Activated CD4-positive, CD25-positive, alpha-beta regulatory T cell treated with anti-CD3 and anti-CD28 coated beads, Interleukin-2, amount 50 U/mL, for 72 hours (primary cell): ENCODE results near the gene MAGI2.
A peak's percentile ranks its signal among the peaks of the same experiment; 100 is the strongest.

Source experiments
- DNase-seq: peaks from one replicate; pipeline ENCODE4 v3.0.0; 2021

Gene MAGI2

DNA sequence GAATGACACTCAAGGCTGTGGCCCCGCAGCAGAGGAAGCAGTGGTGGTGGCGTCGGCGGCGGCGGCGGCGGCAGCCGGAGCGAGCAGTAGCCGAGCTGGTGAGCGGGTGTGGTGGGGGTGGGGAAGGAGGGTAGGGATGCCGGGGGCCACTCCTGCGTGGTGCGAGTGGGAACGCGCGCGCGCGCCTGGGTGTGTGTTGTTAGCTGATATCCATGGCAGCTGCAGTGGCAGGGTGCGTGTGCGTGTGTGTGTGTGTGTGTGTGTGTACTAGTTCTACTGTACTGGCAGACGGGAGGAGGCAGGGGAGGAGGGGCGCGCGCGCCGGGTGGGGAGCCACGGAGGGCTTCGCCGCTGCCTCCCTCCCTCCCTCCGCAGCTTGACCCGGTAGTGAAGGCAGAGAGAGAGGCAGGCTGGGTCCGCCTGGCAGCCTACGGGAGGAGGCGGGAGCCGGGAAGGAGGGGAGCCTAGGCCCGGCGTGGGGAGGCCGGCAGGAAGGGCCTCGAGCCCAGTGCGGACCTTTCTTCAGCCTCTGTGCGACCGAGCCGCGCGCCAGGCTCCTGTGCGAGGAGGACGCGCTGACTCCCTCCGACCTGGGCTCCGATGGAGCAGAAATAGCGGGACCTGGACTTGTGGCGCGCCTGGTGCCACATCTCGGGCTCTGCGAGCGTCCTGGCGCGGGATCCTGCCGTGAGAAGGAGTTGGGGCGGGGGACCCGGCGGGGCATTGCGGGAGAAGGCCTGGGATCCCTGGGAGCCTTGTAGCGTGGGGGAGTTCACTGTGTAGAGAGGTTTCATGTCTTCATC, at the start of gene MAGI2:
Gene MAGI2, minus strand, starts transcription at position 110 of the 803 bp plus-strand sequence. CDS start 347 bp downstream, outside the sequence.
- DNase-seq: peak; percentile 30

- DNase-seq: no peak
Observed at GRCh38 chr7:79502151-79502550, 48.7 kb upstream of the MAGI2 start.

GRCh38 chr7:79500759-79501158, 47.3 kb upstream of the MAGI2 start:
- DNase-seq: no peak

- DNase-seq: no peak
Observed at GRCh38 chr7:79497728-79498127, 44.3 kb upstream of the MAGI2 start.

- no peak for DNase-seq
Observed at GRCh38 chr7:79495544-79496272, 42.2 kb upstream of the MAGI2 start.

GRCh38 chr7:79494046-79494445, 40.6 kb upstream of the MAGI2 start:
- no peak for DNase-seq

GRCh38 chr7:79489371-79489770, 35.9 kb upstream of the MAGI2 start:
- no peak for DNase-seq

DNA sequence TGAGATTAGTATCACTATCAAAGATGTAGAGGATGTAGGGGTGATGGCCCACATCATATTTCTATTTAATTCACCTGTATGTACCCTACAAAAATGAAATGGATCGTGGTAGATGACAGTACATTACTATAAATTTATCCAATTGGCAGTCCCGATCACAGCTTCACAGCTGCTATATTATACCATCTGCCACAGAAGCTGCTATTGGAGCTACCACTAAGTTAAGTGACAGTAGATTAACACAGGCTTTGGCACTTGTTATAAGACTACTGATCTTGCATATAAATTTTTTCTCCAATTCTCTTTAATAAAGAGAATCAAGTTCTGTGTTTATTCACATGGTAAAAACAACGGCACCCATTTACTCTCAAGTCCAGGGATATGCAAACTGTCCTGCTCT, 24.9 kb upstream of the MAGI2 start:
- no peak for DNase-seq

- DNase-seq: no peak
Observed at GRCh38 chr7:79475455-79475854, 22.0 kb upstream of the MAGI2 start.

DNA sequence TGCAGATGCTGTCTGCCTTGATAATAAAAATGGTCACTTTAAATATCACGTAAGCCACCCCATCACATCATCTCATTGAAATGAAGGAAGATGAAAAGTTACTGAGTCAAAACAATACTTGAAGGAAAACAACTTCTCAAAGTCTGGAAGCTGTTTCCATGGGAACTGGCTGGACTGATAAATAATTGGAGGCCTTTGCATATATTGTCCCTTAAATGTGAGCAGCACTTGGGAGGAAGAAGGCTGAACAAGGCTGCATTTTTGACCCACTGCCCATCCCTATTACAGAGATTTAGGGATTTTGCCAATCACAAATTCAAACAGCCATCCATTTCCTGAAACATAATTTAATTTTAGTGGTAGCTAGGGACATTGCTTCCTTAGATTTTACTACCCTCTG, 18.2 kb upstream of the MAGI2 start:
- no peak for DNase-seq

DNA sequence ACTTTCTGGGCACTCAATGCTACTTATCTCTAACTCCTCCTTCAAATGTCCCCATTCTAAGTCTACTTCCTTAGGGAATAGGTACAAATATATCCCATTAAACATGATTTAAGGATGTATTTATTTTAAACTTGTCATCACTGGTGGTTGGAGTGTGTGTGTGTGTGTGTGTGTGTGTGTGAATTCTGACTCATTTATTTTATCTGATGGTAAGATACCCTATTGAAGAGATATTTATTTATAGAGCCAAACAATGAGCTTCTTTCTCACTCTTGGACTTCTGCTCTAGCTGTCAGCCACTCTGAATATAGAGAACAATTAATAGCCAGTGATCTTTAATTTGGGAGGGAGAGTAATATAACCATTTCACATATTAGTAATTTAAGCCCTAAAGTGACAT, 17.8 kb upstream of the MAGI2 start:
- no peak for DNase-seq

- no peak for DNase-seq
Observed at GRCh38 chr7:79465551-79465950, 12.1 kb upstream of the MAGI2 start.

DNA sequence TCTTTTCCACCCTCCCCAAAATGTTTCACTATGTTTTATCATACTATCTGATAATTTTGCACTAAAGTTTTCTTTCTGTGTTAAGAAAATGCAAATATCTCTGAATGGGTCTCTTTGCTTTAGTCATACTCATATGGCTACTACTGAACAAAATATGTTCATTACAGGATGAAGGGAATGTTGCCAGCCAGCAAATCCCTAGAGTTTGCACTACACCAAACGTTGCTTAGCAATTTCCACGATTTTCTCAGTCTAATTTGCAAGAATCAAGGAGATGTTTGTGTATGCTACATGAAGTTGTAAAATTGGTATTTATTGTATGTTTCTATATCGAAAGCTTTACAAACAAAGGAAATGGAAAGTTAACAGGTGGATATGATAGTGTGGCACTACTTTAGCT, 10.6 kb upstream of the MAGI2 start:
- no peak for DNase-seq

DNA sequence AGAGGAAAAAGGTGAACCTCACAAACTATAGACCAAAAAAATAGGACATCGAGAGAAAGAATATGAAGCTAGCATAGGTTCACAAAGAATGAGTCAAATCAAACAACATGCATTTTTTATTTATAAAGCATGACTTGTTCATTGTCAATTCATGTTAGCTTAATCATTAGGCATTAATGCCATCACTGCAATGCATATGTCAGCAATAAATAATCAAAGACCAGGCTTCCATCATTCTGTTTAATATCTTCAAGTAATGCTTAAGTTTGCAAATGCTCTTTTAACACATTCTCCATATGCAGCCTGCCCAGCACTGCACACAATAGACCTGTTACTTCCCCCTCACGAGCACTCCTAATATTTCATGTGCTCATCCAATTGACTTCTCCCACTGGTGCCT, 8.9 kb upstream of the MAGI2 start:
- no peak for DNase-seq

DNA sequence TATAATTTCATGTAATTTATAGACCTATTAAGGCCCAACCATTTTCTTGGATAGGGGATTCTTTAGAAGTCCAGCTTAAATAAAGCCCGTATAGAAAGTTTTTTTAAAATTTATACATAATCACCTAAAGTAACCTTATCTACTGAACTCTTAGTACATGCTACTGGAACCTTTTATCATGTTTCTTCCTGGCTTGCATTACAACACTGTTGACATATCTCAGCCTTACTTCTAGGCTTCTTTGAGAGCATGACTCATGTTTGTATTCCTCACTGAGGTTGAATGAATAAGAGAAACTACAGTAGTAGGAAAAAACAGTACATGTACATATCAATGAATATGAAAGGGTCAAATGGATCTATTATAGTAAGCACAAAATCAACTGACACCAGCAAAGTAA, 8.2 kb upstream of the MAGI2 start:
- no peak for DNase-seq

GRCh38 chr7:79459381-79459780, 5.9 kb upstream of the MAGI2 start:
- DNase-seq: no peak

DNA sequence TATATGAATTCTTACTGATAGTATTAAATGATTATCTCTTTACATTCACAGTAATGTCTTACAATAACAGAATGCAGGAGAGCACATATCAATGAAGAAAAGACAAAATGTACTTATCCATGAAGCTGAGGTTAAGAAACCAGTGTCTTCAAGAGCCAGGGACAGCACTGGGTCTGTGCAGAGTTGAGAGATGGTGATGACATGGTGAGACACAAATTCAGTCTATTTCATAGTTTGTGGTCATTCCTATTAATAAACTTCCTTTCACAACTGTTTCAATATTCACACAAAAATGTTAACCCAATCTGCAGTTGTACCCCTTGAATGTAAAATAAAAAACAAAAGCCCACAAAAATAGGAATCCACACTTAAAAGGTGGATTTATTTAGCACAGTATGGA, 5.3 kb upstream of the MAGI2 start:
- DNase-seq: no peak

DNA sequence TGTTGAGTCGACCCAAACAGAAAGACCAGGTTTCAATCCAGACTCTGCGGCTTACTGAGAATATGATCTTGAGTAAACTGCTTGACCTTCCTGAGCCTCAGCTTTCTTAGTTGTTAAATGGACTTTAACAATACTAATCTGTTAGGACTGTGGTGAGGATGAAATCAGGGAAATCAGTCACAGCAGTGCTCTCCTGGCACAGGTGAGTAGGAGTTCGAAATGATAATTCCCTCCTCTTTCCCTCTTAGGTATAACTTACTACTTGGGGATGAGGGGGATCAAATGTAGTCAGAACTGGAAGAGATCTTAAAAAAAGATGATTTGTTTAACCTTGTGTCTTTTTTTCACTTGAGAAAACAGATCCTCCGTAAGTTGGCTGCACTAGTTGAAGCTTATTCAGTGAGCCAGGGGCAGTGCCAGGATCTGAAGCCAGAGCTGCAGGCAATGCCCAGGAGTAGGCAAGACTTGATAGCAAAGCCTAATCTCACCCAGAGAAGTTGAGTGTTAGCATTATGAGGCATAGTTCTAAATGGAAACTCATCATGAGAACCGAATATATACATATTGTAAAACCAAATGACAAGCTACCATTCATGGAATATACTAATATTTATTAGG, 1.8 kb upstream of the MAGI2 start:
- DNase-seq: no peak

DNA sequence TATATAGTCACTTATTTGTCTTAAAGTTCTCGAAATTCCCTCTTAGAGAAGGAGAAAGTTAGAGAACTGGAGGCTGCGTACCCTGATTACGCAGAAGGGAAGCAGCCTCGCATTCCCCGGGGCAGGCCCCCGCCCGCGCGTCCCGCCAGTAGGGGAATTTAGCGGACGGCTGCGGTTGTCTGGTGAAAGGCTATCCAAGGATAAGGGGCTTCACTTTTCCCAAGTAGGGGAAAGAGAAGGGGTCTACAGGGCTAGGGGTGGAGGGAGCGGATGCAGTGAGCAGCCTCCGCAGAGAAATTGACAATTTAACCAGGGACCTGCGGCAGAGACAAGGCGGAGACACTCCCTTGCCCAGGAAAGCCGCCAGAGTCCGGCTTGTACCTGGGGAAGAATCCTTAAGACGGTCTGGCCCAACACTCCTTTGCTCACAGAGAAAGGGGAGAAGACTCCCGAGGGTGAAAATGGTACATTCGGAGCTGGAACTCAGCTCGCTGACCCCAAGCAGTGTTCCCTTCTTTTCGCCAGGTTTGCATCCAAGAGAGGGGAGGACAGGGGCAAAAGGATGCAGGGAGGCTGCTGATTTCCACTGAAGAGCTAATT, 994 bp upstream of the MAGI2 start:
- DNase-seq: no peak

DNA sequence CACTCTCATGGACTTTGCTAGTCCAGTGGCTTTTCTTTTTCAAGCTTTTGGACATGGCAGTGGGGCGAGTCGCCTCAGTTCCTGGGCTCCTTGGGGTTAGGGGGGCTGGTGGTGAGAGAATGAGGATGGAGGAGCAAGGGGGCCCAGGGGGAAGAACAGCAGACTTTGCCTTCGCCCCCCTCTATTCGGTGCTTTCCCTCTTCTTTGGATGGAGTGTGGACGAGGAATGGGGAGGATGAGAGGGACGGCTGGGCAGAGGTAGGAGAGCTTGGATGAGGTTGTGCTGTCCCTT, 255 bp downstream of the MAGI2 start:
- DNase-seq: no peak

DNA sequence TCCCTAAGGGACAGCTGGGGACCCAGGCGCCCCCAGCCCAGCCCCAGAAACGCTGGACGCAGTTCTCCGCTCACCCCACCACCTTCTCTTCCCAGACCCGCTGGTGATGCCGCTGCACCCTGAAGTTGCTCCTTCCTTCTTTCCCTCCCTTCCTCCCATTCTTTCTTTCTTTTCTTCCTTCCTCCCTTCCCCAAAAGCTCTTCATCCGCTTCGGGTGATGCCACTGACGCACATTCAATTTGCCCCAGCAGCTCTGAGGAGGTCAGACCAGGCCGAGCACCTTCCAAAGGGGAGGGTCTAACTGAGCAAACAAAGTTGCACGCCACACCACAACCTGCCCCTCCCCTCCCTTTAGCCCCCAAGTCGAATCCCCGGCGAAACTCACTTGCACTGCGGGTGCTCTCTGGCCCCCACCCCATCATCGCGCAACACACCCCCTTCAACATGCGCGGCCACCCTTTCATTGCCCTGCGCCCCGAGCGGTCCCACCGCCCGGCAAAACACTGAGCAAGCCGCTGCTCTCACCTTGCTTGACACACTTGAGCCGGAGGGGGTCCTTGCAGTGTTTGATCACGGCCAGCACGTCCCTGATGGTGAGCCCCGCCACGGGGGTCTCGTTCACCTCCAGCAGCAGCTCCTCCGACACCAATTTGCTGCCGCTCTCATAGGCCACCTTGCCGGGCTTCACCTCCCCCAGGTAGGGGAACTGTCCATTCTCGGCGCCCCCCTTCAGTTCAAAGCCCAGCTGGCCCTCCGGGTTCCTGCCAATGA, 787 bp downstream of the MAGI2 start:
- DNase-seq: no peak

GRCh38 chr7:79452032-79452494, 1.4 kb downstream of the MAGI2 start:
- DNase-seq: peak; percentile 30

- no peak for DNase-seq
Observed at GRCh38 chr7:79451580-79451979, 1.9 kb downstream of the MAGI2 start.
